Endothelial cell of umbilical vein (primary cell): ENCODE measurements around the gene SCLY.

Source experiments
- POLR2AphosphoS5 ChIP-seq: IDR thresholded peaks from 2 replicates; pipeline ENCODE4 v1.6.1; 2012; ENCODE audit warnings: low read depth, mild to moderate bottlenecking, control low read depth, low read length, moderate library complexity; ENCODE audit not compliant: insufficient read depth
- TF ChIP-seq, protein P1 (sequence below), 2 donors: IDR thresholded peaks; 1 replicate in 1 of 2; 2 replicates in 1 of 2; pipeline ENCODE4 v1.5.1; 2011; ENCODE audit warnings: low read length in 2 of 2, mild to moderate bottlenecking in 2 of 2, moderate library complexity in 2 of 2, control low read depth in 1 of 2, inconsistent platforms in 1 of 2, low read depth in 1 of 2; ENCODE audit not compliant: insufficient read depth in 1 of 2; ENCODE audit errors: extremely low read depth in 1 of 2

DNA sequence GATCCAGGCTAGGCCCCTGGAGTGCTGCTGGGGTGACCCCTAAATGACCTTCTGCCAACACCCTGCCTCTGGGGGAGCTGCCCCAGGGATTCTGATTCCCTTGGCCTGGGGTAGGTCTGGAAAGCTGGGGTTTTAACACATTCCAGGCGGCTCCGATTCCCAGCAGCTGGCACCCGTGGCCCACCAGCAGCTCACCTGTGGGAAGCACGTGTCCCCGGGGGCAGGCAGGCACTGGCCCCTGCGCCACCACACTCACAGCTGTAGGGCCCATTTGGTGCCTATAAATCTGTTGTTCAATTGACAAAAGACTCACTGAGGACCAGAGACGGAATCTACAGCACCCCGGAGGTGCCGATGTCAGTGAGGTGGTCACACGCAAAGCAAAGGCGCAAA, 73.6 kb downstream of the SCLY start:
- TF ChIP-seq, protein P1, sequence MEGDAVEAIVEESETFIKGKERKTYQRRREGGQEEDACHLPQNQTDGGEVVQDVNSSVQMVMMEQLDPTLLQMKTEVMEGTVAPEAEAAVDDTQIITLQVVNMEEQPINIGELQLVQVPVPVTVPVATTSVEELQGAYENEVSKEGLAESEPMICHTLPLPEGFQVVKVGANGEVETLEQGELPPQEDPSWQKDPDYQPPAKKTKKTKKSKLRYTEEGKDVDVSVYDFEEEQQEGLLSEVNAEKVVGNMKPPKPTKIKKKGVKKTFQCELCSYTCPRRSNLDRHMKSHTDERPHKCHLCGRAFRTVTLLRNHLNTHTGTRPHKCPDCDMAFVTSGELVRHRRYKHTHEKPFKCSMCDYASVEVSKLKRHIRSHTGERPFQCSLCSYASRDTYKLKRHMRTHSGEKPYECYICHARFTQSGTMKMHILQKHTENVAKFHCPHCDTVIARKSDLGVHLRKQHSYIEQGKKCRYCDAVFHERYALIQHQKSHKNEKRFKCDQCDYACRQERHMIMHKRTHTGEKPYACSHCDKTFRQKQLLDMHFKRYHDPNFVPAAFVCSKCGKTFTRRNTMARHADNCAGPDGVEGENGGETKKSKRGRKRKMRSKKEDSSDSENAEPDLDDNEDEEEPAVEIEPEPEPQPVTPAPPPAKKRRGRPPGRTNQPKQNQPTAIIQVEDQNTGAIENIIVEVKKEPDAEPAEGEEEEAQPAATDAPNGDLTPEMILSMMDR (IDR thresholded peaks at IDR 0.05; ENCODE audit: extremely low read depth in 1 of 2, insufficient read depth in 1 of 2, low read depth in 1 of 2, low read length in 2 of 2): no peak
- no peak for TF ChIP-seq POLR2AphosphoS5
